Lower leg skin (tissue), 3 donors: ENCODE measurements around the gene ELAVL1.

Source experiments
- CTCF ChIP-seq, 3 donors: fragments of 450-650 bp; IDR thresholded peaks; one replicate each; pipeline ENCODE4 v1.5.1; 2016; ENCODE audit warnings: antibody characterized with exemption in 3 of 3, mild to moderate bottlenecking in 3 of 3, moderate library complexity in 2 of 3
- POLR2A ChIP-seq, 2 donors: fragments of 450-650 bp; IDR thresholded peaks; one replicate each; pipeline ENCODE4 v1.6.1; 2016 to 2017; ENCODE audit warnings: antibody characterized with exemption in 2 of 2, mild to moderate bottlenecking in 1 of 2, moderate library complexity in 1 of 2

- TF ChIP-seq CTCF (IDR thresholded peaks at IDR 0.05) (no peak), POLR2A (IDR thresholded peaks at IDR 0.05) (no peak)
Observed at GRCh38 chr19:7959211-7959610, 46.2 kb downstream of the ELAVL1 start.
